Measurements from ENCODE around the gene SELENOO.

GRCh38 chr22:50266994-50267393, 66.2 kb downstream of the SELENOO start:
- no peak for TF ChIP-seq CTCF (IDR thresholded peaks at IDR 0.05)
- TF ChIP-seq POLR2A (IDR thresholded peaks at IDR 0.05): no peak
